SK-N-SH (cell line): ENCODE results near the gene NDUFB6. TPM values are rescaled to one million over a fixed set of nuclear protein-coding genes. Genes with fewer than 3 reads are reported as not detected.
A peak's percentile ranks its signal among the peaks of the same experiment; 100 is the strongest.

Source experiments
- CTCF ChIA-PET: fragments of 300-600, 350-600 bp; formaldehyde crosslinking; extraction: SDS; loops from one replicate; lab custom pipeline; 2021; lab: Yijun Ruan, JAX
- POLR2A ChIA-PET: fragments of 350-600 bp; sonication (Branson Sonifier 250); formaldehyde crosslinking; extraction: SDS; loops from one replicate; lab custom pipeline; 2020; ENCODE audit warnings: antibody characterized with exemption, inconsistent platforms; lab: Yijun Ruan, JAX
- DNase-seq: peaks from one replicate; pipeline ENCODE4 v3.0.0; 2012
- H2AFZ ChIP-seq: fragments of 200-600 bp; sonication (generic); 2 replicates; pipeline ENCODE4 v1.8.1; 2016; ENCODE audit warnings: antibody characterized with exemption, mild to moderate bottlenecking, low read depth
- H3F3A ChIP-seq: fragments of 200-600 bp; sonication (generic); replicated peaks from 2 replicates; pipeline ENCODE3; 2016; ENCODE audit warnings: antibody characterized with exemption, mild to moderate bottlenecking; ENCODE audit not compliant: insufficient read depth
- H3K27ac ChIP-seq, 2 experiments: fragments of 200-500 bp in 1 of 2; fragments of 200-600 bp in 1 of 2; sonication (Bioruptor generic) in 1 of 2; sonication (generic), shearing (Covaris generic) in 1 of 2; 2 replicates each; pipeline versions ENCODE4 v1.5.1 to v1.6.1; 2014 to 2016; ENCODE audit warnings: low read depth in 2 of 2, inconsistent platforms in 1 of 2, low read length in 1 of 2, mild to moderate bottlenecking in 1 of 2, mixed read lengths in 1 of 2
- H3K27me3 ChIP-seq: fragments of 200-600 bp; sonication (generic), shearing (Covaris generic); 2 replicates; pipeline ENCODE4 v1.6.1; 2016; ENCODE audit warnings: mixed run types; ENCODE audit not compliant: insufficient read depth
- H3K36me3 ChIP-seq, 2 experiments: fragments of 200-500 bp in 1 of 2; fragments of 200-600 bp in 1 of 2; sonication (Bioruptor generic) in 1 of 2; sonication (generic) in 1 of 2; replicated peaks in 1 of 2; 2 replicates each; pipeline versions ENCODE3 to v1.5.1; 2014 to 2016; ENCODE audit warnings: low read length in 1 of 2, mild to moderate bottlenecking in 1 of 2; ENCODE audit not compliant: insufficient read depth in 2 of 2, control insufficient read depth in 1 of 2
- H3K4me1 ChIP-seq, 2 experiments: fragments of 200-500 bp in 1 of 2; fragments of 200-600 bp in 1 of 2; sonication (Bioruptor generic) in 1 of 2; sonication (generic), shearing (Covaris generic) in 1 of 2; 2 replicates each; pipeline versions ENCODE4 v1.5.1 to v1.6.1; 2014 to 2016; ENCODE audit warnings: low read depth in 1 of 2, low read length in 1 of 2, mixed run types in 1 of 2; ENCODE audit not compliant: insufficient read depth in 2 of 2, control insufficient read depth in 1 of 2
- H3K4me2 ChIP-seq: fragments of 200-600 bp; sonication (generic), shearing (Covaris generic); 2 replicates; pipeline ENCODE4 v1.6.1; 2017; ENCODE audit warnings: mixed run types
- H3K4me3 ChIP-seq, 2 experiments: fragments of 200-500 bp in 1 of 2; fragments of 200-600 bp in 1 of 2; sonication (Bioruptor generic) in 1 of 2; sonication (generic), shearing (Covaris generic) in 1 of 2; 2 replicates each; pipeline versions ENCODE4 v1.5.1 to v1.8.1; 2014 to 2016; ENCODE audit warnings: low read depth in 2 of 2, inconsistent platforms in 1 of 2, low read length in 1 of 2, mild to moderate bottlenecking in 1 of 2, mixed read lengths in 1 of 2, moderate library complexity in 1 of 2
- H3K79me2 ChIP-seq: fragments of 200-600 bp; sonication (generic); 2 replicates; pipeline ENCODE4 v1.8.1; 2017; ENCODE audit warnings: mild to moderate bottlenecking; ENCODE audit not compliant: insufficient read depth
- H3K9ac ChIP-seq: fragments of 200-600 bp; sonication (generic); 2 replicates; pipeline ENCODE4 v1.6.1; 2017; ENCODE audit warnings: mixed run types
- H3K9me2 ChIP-seq: fragments of 200-600 bp; sonication (generic); 2 replicates; pipeline ENCODE4 v1.6.1; 2017; ENCODE audit warnings: mixed run types
- H3K9me3 ChIP-seq: fragments of 200-600 bp; sonication (generic); 2 replicates; pipeline ENCODE4 v1.6.1; 2017; ENCODE audit warnings: mixed run types, mild to moderate bottlenecking, moderate library complexity
- H4K20me1 ChIP-seq: fragments of 200-600 bp; sonication (generic); 2 replicates; pipeline ENCODE4 v1.6.1; 2017; ENCODE audit warnings: mild to moderate bottlenecking, mixed run types; ENCODE audit not compliant: insufficient read depth
- CHD2 ChIP-seq: fragments of 150-350 bp; IDR thresholded peaks from 2 replicates; pipeline ENCODE4 v1.6.1; 2018; ENCODE audit warnings: low read length; ENCODE audit not compliant: partially characterized antibody
- FOSL2 ChIP-seq: IDR thresholded peaks from 2 replicates; pipeline ENCODE4 v1.4.0; 2012; ENCODE audit warnings: low read depth, mild to moderate bottlenecking, moderate library complexity, borderline replicate concordance
- MXI1 ChIP-seq: IDR thresholded peaks from 2 replicates; pipeline ENCODE4 v1.6.1; 2012; ENCODE audit warnings: mild to moderate bottlenecking, low read depth, low read length, improper control_type of control experiment
- NFIC ChIP-seq: IDR thresholded peaks from 2 replicates; pipeline ENCODE4 v1.4.0; 2012; ENCODE audit warnings: borderline replicate concordance
- NRF1 ChIP-seq: IDR thresholded peaks from 2 replicates; pipeline ENCODE4 v1.6.1; 2012; ENCODE audit warnings: low read depth, mild to moderate bottlenecking, low read length
- RAD21 ChIP-seq: IDR thresholded peaks from 2 replicates; pipeline ENCODE4 v1.6.1; 2012; ENCODE audit warnings: mild to moderate bottlenecking, low read length
- RFX5 ChIP-seq: IDR thresholded peaks from 2 replicates; pipeline ENCODE4 v1.6.1; 2012; ENCODE audit warnings: mild to moderate bottlenecking, improper control_type of control experiment, low read length
- SMC3 ChIP-seq: IDR thresholded peaks from 2 replicates; pipeline ENCODE4 v1.6.1; 2012; ENCODE audit warnings: low read depth, low read length, improper control_type of control experiment
- TAF1 ChIP-seq: IDR thresholded peaks from 2 replicates; pipeline ENCODE4 v1.6.1; 2012; ENCODE audit warnings: low read depth, mild to moderate bottlenecking, low read length, moderate library complexity, borderline replicate concordance
- TEAD4 ChIP-seq: IDR thresholded peaks from 2 replicates; pipeline ENCODE4 v1.4.0; 2012; ENCODE audit warnings: mild to moderate bottlenecking, borderline replicate concordance; ENCODE audit not compliant: insufficient read depth
- WGBS: methylation state at CpG from one replicate; pipeline ENCODE4 v1.1.6; 2017; ENCODE audit warnings: low lambda C conversion rate; 5-methylcytosine and 5-hydroxymethylcytosine counted together
- polyA plus RNA-seq, 3 experiments: library from polyadenylated mRNA; depleted of rRNA; stranded (reverse); fragments of >200 nt; gene quantifications; 2 replicates each; pipeline ENCODE4 v1.2.3, GENCODE V29; 2012
- TF ChIP-seq, protein P1 (sequence below): fragments of 150-350 bp; IDR thresholded peaks from 2 replicates; pipeline ENCODE4 v1.6.1; 2017; ENCODE audit warnings: antibody characterized with exemption, low read length, low read depth, borderline replicate concordance
- TF ChIP-seq, protein P2 (sequence below): IDR thresholded peaks from 2 replicates; pipeline ENCODE4 v1.4.0; 2012; ENCODE audit warnings: low read depth
- TF ChIP-seq, protein P3 (sequence below): IDR thresholded peaks from 2 replicates; pipeline ENCODE4 v1.4.0; 2012; ENCODE audit warnings: low read depth, borderline replicate concordance

Gene NDUFB6
- polyA plus RNA-seq, 1 of the 3 experiments (the other 2 are of a cell fraction): 96.2 TPM

DNA sequence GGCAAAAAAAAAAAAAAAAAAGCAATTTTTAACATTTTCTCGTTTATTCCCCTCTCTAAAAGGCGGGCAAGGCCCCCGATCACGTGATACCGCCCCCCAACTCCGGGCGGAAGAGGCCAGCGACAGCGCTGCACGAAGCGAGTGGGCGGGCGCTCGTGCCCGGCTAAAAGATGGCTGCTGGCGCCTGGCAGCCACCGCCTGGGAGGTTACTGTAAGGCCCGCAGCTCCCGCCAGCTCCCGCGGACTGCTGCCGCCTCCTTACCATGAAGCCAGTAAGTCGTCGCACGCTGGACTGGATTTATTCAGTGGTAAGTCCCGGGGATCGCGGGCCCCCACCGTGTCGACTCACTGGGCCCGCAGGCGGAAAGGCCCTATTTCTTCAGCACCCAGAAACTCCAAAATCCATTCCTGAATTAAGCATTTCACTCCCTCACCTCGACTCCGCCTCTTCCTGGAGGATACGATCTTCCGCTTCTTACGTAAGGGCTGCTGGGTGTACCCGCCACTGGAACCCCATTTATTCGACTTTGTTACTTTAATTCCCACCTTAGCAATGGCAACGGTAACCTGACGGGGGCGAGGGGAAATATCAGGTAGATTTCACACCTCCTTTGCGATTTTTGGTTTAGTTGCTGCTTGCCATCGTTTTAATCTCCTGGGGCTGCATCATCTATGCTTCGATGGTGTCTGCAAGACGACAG lies 20.6 kb downstream of the NDUFB6 start, which contains the start of the genes SMIM27 and TOPORS (continued):
- TF ChIP-seq MXI1: peak; percentile 63; the same call in 1 of the 2 replicates

DNA sequence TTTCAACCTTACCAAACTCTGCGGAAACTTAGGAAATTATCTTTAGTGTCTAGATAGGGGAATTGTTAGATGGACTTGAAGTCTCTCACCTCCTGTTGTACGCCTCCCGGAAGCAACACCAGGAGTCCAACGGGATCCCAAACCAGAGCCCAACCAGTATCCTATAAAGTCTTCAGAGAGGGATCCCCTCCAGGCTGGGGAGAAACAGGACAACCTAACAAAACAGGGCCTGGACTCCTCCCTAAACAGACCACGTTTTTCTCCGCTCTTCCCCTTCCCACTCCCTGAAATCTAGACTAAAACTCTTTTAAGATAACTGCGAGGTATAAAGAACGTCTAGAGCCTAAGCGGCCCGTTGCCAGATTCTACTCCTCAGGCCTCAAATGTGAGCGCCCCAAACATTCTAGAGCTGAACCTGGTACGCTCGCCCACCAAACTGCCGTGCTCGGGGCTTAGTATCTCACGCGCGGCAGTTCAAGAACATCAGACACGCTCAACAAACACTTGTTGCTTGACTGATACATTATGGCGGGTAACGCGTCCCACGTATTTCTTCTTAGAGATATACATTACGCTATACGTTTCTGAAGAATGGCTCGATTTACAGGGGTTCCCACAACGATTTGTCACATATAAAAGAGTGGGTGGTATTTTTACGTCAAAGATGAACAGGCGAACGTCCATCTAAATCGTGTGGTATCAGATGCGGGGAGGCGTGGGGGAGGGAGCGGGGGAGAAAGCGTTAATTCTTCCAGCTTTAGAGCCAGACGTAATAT lies 21.5 kb downstream of the NDUFB6 start:
- Histone ChIP-seq H2AFZ (peak overlapping the region; percentile 96), H3K27ac (peak overlapping the region; percentile 97 to 98), H3K9ac (peak overlapping the region; percentile 85), H3K4me1 (peaks cover 0 to 2% of the 10 kb centered on the region in 2 experiments; a peak in 2 of 4 replicates)
- CTCF ChIA-PET: interaction anchor here (1.1 to 5.4 kb wide), 5 partner anchors 21 to 172 kb away, joined by 4 to 51 read pairs (median 6); partner anchors contain the start of gene NDUFB6
- DNase-seq: peak; percentile 32
- TF ChIP-seq NFIC (no peak), FOSL2 (no peak), MXI1 (peak; percentile 3; the same call in 1 of the 2 replicates), RAD21 (no peak), SMC3 (no peak)
- TF ChIP-seq, all 33 proteins: peak for 1
- H3F3A ChIP-seq: peaks cover 25% of the 10 kb centered on the region
- peaks cover 10 to 11% of the 10 kb centered on the region in 2 experiments for H3K36me3 ChIP-seq
- H3K79me2 ChIP-seq: peaks cover 77% of the 10 kb centered on the region
- H3K27me3 ChIP-seq: no peaks in the 10 kb centered on the region
- WGBS: under 1% methylated on average over 35 of the region's 36 CpGs
- H3K4me3 ChIP-seq: peak overlapping the region; percentile 91 to 94
- no peaks in the 10 kb centered on the region for H3K9me2 ChIP-seq
- POLR2A ChIA-PET: interaction anchor here (0.9 to 1.1 kb wide), 6 partner anchors 21 to 739 kb away, joined by 3 to 5 read pairs (median 3); partner anchors contain the start of genes ACO1, APTX, NDUFB6 and NFX1
- H4K20me1 ChIP-seq: peaks cover 32% of the 10 kb centered on the region
- no peaks in the 10 kb centered on the region for H3K9me3 ChIP-seq
- peak overlapping the region; percentile 98 for H3K4me2 ChIP-seq

DNA sequence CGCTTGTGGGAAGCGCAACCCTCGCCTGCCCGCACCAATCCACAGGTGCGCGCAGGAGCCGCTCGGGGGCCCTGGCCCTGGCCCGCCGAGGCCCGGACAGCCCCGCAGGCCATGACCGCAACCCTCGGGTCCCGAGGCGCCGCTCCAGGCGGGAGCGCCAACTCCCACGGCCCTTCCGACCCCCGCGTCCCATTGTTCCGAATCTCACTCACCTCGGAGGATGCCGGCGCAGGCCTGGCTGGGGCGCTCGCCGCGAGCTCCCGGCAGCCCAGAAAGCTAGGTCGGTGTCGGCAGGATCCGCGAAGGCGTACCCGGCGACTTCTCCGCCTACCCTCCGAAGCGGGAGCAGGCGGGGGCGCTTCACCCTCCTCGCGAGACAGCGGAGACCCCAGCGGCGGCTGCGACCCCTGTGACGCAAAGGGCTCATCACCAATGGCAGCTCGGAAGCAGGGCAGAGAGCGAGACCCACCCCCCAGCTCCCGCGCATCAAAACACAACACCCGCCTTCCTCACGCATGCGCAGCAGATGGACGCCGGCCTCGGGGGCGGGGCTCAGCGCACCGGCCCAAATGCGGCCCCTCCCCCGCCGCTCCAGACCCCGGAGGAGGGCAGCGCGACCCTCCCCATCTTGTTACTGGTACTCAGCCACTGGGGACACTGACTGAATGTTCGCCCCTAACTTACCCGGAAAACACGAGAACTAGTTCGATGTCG lies 22.2 kb downstream of the NDUFB6 start:
- DNase-seq: peak; percentile 98
- peak overlapping the region; percentile 97 to 98 for H3K27ac ChIP-seq
- WGBS: 1% methylated on average over 18 of the region's 75 CpGs
- CTCF ChIA-PET: interaction anchor here (1.1 to 5.4 kb wide), 7 partner anchors 8 to 172 kb away, joined by 3 to 51 read pairs (median 6); partner anchors contain the start of genes NDUFB6 and RIGI
- TF ChIP-seq CHD2 (peak; percentile 99), MXI1 (peak; percentile 78), TAF1 (peak; percentile 43), FOSL2 (no peak), RFX5 (peak; percentile 66; the same call in 1 of the 2 replicates), NRF1 (peak; percentile 94), TEAD4 (no peak)
- TF ChIP-seq, protein P1, sequence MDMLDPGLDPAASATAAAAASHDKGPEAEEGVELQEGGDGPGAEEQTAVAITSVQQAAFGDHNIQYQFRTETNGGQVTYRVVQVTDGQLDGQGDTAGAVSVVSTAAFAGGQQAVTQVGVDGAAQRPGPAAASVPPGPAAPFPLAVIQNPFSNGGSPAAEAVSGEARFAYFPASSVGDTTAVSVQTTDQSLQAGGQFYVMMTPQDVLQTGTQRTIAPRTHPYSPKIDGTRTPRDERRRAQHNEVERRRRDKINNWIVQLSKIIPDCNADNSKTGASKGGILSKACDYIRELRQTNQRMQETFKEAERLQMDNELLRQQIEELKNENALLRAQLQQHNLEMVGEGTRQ: no peak
- TF ChIP-seq, protein P2, sequence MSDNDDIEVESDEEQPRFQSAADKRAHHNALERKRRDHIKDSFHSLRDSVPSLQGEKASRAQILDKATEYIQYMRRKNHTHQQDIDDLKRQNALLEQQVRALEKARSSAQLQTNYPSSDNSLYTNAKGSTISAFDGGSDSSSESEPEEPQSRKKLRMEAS: peak; percentile 62; the same call in 1 of the 2 replicates
- TF ChIP-seq, protein P3, sequence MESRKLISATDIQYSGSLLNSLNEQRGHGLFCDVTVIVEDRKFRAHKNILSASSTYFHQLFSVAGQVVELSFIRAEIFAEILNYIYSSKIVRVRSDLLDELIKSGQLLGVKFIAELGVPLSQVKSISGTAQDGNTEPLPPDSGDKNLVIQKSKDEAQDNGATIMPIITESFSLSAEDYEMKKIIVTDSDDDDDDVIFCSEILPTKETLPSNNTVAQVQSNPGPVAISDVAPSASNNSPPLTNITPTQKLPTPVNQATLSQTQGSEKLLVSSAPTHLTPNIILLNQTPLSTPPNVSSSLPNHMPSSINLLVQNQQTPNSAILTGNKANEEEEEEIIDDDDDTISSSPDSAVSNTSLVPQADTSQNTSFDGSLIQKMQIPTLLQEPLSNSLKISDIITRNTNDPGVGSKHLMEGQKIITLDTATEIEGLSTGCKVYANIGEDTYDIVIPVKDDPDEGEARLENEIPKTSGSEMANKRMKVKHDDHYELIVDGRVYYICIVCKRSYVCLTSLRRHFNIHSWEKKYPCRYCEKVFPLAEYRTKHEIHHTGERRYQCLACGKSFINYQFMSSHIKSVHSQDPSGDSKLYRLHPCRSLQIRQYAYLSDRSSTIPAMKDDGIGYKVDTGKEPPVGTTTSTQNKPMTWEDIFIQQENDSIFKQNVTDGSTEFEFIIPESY: peak; percentile 96
- TF ChIP-seq, all 33 proteins: peak for 7
- POLR2A ChIA-PET: interaction anchor here (0.9 to 1.1 kb wide), 6 partner anchors 22 to 739 kb away, joined by 3 to 4 read pairs (median 3); partner anchors contain the start of genes ACO1, APTX, DNAJA1 and NDUFB6
- H3K9me3 ChIP-seq: no peaks in the 10 kb centered on the region
- H3F3A ChIP-seq: peaks cover 25% of the 10 kb centered on the region
- H3K27me3 ChIP-seq: no peaks in the 10 kb centered on the region
- H3K4me3 ChIP-seq: peak overlapping the region; percentile 91 to 94
- H3K79me2 ChIP-seq: peaks cover 84% of the 10 kb centered on the region
- H3K4me1 ChIP-seq: peaks cover 0 to 2% of the 10 kb centered on the region in 2 experiments; a peak in 2 of 4 replicates
- peak overlapping the region; percentile 98 for H3K4me2 ChIP-seq
- peaks cover 40% of the 10 kb centered on the region for H4K20me1 ChIP-seq
- peaks cover 9 to 10% of the 10 kb centered on the region in 2 experiments for H3K36me3 ChIP-seq
- H2AFZ ChIP-seq: peak overlapping the region; percentile 96
- no peaks in the 10 kb centered on the region for H3K9me2 ChIP-seq
- H3K9ac ChIP-seq: peak overlapping the region; percentile 85
